Esophagus muscularis mucosa (tissue), 3 donors: ENCODE measurements around the gene NT5C2.
"Not testable (repeated sequence)": the region's sequence is repeated elsewhere in the genome, so short reads cannot be mapped to it uniquely, and the experiment has no call there.

Experiments used
- CTCF ChIP-seq, 3 experiments: fragments of 200-600 bp in 2 of 3; fragments of 450-650 bp in 1 of 3; sonication (generic) in 2 of 3; IDR thresholded peaks; one replicate each; pipeline ENCODE4 v1.5.1; 2017 to 2019; ENCODE audit warnings: antibody characterized with exemption in 3 of 3, mild to moderate bottlenecking in 2 of 3, moderate library complexity in 1 of 3
- POLR2A ChIP-seq: fragments of 450-650 bp; IDR thresholded peaks from one replicate; pipeline ENCODE4 v1.6.1; 2017; ENCODE audit warnings: antibody characterized with exemption, moderate library complexity, mild to moderate bottlenecking, low read depth
- POLR2AphosphoS5 ChIP-seq, 2 donors: sonication (generic); formaldehyde crosslinking; IDR thresholded peaks; one replicate each; pipeline ENCODE4 v1.6.1; 2017; ENCODE audit warnings: antibody characterized with exemption in 2 of 2

GRCh38 chr10:103183991-103184451 lies 9.1 kb downstream of the NT5C2 start:
- TF ChIP-seq CTCF (IDR thresholded peaks at IDR 0.05); POLR2A; POLR2AphosphoS5 (IDR thresholded peaks at IDR 0.05): not testable (repeated sequence)
